Activated B cell treated with CpG ODN at 0.5 μM for 24 hours (primary cell): ENCODE measurements around the gene FNIP2. TPM values are rescaled to one million over a fixed set of nuclear protein-coding genes. Genes with fewer than 3 reads are reported as not detected.

Source experiments
- ATAC-seq: fragments of 200-7000 bp; cut with Tn5 transposase; one replicate; pipeline ENCODE4 v1.10.0; 2021; ENCODE audit warnings: low read depth, mild to moderate bottlenecking, moderate library complexity
- CTCF ChIA-PET: fragments of 350-600 bp; sonication (Branson Sonifier 250); formaldehyde crosslinking; loops from one replicate; lab custom pipeline; 2021; ENCODE audit warnings: antibody characterized with exemption; lab: Charles Lee
- POLR2A ChIA-PET: fragments of 350-600 bp; sonication (Branson Sonifier 250); formaldehyde crosslinking; loops from one replicate; lab custom pipeline; 2021; ENCODE audit warnings: antibody characterized with exemption; lab: Charles Lee
- DNase-seq: peaks from one replicate; pipeline ENCODE4 v3.0.0; 2022
- H3K27ac Mint-ChIP-seq: one replicate; pipeline ENCODE4 v1.8.0; 2020; ENCODE audit warnings: mixed read lengths
- H3K27me3 Mint-ChIP-seq: one replicate; pipeline ENCODE4 v1.8.0; 2021; ENCODE audit warnings: mixed read lengths
- H3K36me3 Mint-ChIP-seq: one replicate; pipeline ENCODE4 v1.8.0; 2021; ENCODE audit warnings: low read depth, mixed read lengths
- H3K4me1 Mint-ChIP-seq: one replicate; pipeline ENCODE4 v1.8.0; 2021; ENCODE audit warnings: mixed read lengths
- H3K4me3 Mint-ChIP-seq: one replicate; pipeline ENCODE4 v1.8.0; 2020; ENCODE audit warnings: mild to moderate bottlenecking, mixed read lengths
- H3K9me3 Mint-ChIP-seq: one replicate; pipeline ENCODE4 v1.8.0; 2020; ENCODE audit warnings: mixed read lengths
- intact Hi-C: fragments of 100-400 bp; cut with micrococcal nuclease; formaldehyde crosslinking; loops from one replicate; pipeline ENCODE4 v1.15.1; 2024
- total RNA-seq: library from RNA; stranded (reverse); gene quantifications from 2 replicates; pipeline ENCODE4 v1.2.3, GENCODE V29; 2022
- TF ChIP-seq, protein P1 (sequence below): fragments of 200-600 bp; IDR thresholded peaks from one replicate; pipeline ENCODE4 v1.8.0; 2022; ENCODE audit warnings: antibody characterized with exemption, mild to moderate bottlenecking

FNIP2 gene
- total RNA-seq, 1 donor from 2014 or later: not detected

GRCh38 chr4:158940271-158940670 lies 171.4 kb downstream of the FNIP2 start:
- Mint-ChIP-seq H3K27ac (no peak overlapping the region), H3K36me3 (no peaks in the 10 kb centered on the region), H3K4me3 (no peak overlapping the region), H3K27me3 (peaks cover 8% of the 10 kb centered on the region), H3K4me1 (no peaks in the 10 kb centered on the region), H3K9me3 (no peaks in the 10 kb centered on the region)
- TF ChIP-seq, protein P1, sequence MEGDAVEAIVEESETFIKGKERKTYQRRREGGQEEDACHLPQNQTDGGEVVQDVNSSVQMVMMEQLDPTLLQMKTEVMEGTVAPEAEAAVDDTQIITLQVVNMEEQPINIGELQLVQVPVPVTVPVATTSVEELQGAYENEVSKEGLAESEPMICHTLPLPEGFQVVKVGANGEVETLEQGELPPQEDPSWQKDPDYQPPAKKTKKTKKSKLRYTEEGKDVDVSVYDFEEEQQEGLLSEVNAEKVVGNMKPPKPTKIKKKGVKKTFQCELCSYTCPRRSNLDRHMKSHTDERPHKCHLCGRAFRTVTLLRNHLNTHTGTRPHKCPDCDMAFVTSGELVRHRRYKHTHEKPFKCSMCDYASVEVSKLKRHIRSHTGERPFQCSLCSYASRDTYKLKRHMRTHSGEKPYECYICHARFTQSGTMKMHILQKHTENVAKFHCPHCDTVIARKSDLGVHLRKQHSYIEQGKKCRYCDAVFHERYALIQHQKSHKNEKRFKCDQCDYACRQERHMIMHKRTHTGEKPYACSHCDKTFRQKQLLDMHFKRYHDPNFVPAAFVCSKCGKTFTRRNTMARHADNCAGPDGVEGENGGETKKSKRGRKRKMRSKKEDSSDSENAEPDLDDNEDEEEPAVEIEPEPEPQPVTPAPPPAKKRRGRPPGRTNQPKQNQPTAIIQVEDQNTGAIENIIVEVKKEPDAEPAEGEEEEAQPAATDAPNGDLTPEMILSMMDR: no peak
- no peak for ATAC-seq
- no peak for DNase-seq
- intact Hi-C loops: no loop called here
- CTCF ChIA-PET: no interaction called here
- POLR2A ChIA-PET: no interaction called here

GRCh38 chr4:158941321-158941720 lies 172.5 kb downstream of the FNIP2 start:
- ChIA-PET POLR2A (no interaction called here), CTCF (no interaction called here)
- TF ChIP-seq, protein P1: no peak

DNA sequence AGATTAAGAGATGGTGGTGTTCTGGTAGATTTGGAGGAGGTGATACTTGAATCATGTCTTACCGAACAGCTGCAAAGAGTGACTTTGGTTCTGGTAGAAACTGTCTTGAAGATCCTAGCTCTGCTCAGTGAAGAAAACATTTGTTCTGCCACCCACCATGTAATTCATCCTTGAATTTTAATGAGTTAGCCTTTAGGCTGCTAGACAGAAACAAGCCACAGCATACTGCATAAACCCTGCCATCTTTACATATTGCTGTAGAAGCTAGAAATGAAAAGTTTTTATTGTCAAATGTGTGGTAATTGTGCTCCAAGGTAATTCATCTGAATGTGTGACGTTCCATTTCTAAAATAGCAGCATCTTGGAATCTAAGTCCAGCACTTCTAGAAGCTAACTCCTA lies 173.1 kb downstream of the FNIP2 start:
- H3K9me3 Mint-ChIP-seq: no peaks in the 10 kb centered on the region
- no peak overlapping the region for H3K27ac Mint-ChIP-seq
- ATAC-seq (no peak), DNase-seq (no peak)
- H3K27me3 Mint-ChIP-seq: peaks cover 7% of the 10 kb centered on the region
- no peaks in the 10 kb centered on the region for H3K36me3 Mint-ChIP-seq
- TF ChIP-seq, protein P1: no peak
- POLR2A ChIA-PET: no interaction called here
- intact Hi-C loops: no loop called here
- H3K4me1 Mint-ChIP-seq: no peaks in the 10 kb centered on the region
- no peak overlapping the region for H3K4me3 Mint-ChIP-seq
- CTCF ChIA-PET: no interaction called here

More at GRCh38 chr4:158941321-158941720, 172.5 kb downstream of the FNIP2 start:
- H3K9me3 Mint-ChIP-seq: no peaks in the 10 kb centered on the region
- H3K4me1 Mint-ChIP-seq: no peaks in the 10 kb centered on the region
- H3K27me3 Mint-ChIP-seq: peaks cover 8% of the 10 kb centered on the region
- H3K36me3 Mint-ChIP-seq: no peaks in the 10 kb centered on the region
- ATAC-seq (no peak), DNase-seq (no peak)
- no peak overlapping the region for H3K27ac Mint-ChIP-seq
- intact Hi-C loops: no loop called here
- no peak overlapping the region for H3K4me3 Mint-ChIP-seq

- Mint-ChIP-seq H3K27ac (no peak overlapping the region), H3K4me3 (no peak overlapping the region), H3K27me3 (peaks cover 12% of the 10 kb centered on the region), H3K36me3 (no peaks in the 10 kb centered on the region), H3K4me1 (no peaks in the 10 kb centered on the region), H3K9me3 (no peaks in the 10 kb centered on the region)
- DNase-seq: no peak
- TF ChIP-seq, protein P1: no peak
- ATAC-seq: no peak
- intact Hi-C loops: no loop called here
- POLR2A ChIA-PET: no interaction called here
- CTCF ChIA-PET: no interaction called here
These were observed 176.8 kb downstream of the FNIP2 start for GRCh38 chr4:158945529-158946108.

- Mint-ChIP-seq H3K27ac (no peak overlapping the region), H3K9me3 (peaks cover 6% of the 10 kb centered on the region), H3K4me1 (no peaks in the 10 kb centered on the region), H3K27me3 (peaks cover 12% of the 10 kb centered on the region), H3K4me3 (no peak overlapping the region), H3K36me3 (no peaks in the 10 kb centered on the region)
- ChIA-PET POLR2A (no interaction called here), CTCF (no interaction called here)
- intact Hi-C loops: no loop called here
- ATAC-seq (no peak), DNase-seq (no peak)
- TF ChIP-seq, protein P1: no peak
These were observed 178.0 kb downstream of the FNIP2 start for GRCh38 chr4:158946825-158947224.
